Stomach (tissue), 4 donors: ENCODE results near the gene OR5B21.

Source experiments
- EP300 ChIP-seq: sonication (generic); formaldehyde crosslinking; IDR thresholded peaks from one replicate; pipeline ENCODE4 v1.6.1; 2017; ENCODE audit warnings: antibody characterized with exemption
- POLR2AphosphoS5 ChIP-seq, 3 donors: sonication (generic); formaldehyde crosslinking; IDR thresholded peaks; one replicate each; pipeline ENCODE4 v1.6.1; 2016; ENCODE audit warnings: antibody characterized with exemption in 3 of 3
- TF ChIP-seq, protein P1 (sequence below), 7 experiments: fragments of 450-650 bp in 4 of 7; fragments of 200-600 bp in 3 of 7; sonication (generic) in 3 of 7; IDR thresholded peaks; one replicate each; pipeline ENCODE4 v1.5.1; 2016 to 2019; ENCODE audit warnings: antibody characterized with exemption in 7 of 7, control low read depth in 2 of 7, mild to moderate bottlenecking in 1 of 7

DNA sequence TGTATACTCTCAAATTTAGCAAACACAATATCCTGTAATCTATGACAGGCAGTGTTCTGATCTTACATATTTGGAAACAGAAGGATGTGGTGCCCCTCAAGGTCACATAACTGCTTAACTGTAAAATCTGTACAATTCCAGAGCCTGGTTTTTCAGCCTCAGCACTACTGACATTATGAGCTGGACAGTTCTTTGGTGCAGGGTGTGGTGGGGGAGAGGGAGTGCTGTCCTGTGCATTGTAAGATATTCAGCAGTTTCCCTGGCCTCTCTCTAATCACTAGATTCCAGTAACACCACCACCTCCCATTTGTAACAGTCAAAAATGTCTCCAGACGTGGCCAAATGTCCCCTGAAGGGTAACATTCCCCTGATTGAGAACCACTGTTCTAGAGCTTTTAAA is 1.8 kb upstream of the OR5B21 start:
- TF ChIP-seq EP300 (no peak), POLR2AphosphoS5 (IDR thresholded peaks at IDR 0.05) (no peak)
- TF ChIP-seq, protein P1, sequence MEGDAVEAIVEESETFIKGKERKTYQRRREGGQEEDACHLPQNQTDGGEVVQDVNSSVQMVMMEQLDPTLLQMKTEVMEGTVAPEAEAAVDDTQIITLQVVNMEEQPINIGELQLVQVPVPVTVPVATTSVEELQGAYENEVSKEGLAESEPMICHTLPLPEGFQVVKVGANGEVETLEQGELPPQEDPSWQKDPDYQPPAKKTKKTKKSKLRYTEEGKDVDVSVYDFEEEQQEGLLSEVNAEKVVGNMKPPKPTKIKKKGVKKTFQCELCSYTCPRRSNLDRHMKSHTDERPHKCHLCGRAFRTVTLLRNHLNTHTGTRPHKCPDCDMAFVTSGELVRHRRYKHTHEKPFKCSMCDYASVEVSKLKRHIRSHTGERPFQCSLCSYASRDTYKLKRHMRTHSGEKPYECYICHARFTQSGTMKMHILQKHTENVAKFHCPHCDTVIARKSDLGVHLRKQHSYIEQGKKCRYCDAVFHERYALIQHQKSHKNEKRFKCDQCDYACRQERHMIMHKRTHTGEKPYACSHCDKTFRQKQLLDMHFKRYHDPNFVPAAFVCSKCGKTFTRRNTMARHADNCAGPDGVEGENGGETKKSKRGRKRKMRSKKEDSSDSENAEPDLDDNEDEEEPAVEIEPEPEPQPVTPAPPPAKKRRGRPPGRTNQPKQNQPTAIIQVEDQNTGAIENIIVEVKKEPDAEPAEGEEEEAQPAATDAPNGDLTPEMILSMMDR (IDR thresholded peaks at IDR 0.05) = no peak
